Gastrocnemius medialis (tissue), 4 donors: ENCODE data around the gene KCNH2. TPM values are rescaled to one million over a fixed set of nuclear protein-coding genes. Genes with fewer than 3 reads are reported as not detected.

ENCODE experiments used
- ATAC-seq, 2 donors: fragments of 150-250 bp; one replicate each; pipeline ENCODE4 v1.9.1; 2016
- DNase-seq, 2 donors: peaks; one replicate each; pipeline ENCODE4 v3.0.0-alpha.2; 2019
- H3K27ac ChIP-seq, 4 donors: fragments of 200-600 bp; sonication (generic); 1 replicate in 1 of 4; 2 replicates in 3 of 4; pipeline ENCODE4 v1.5.1; 2016 to 2018; ENCODE audit warnings: mild to moderate bottlenecking in 2 of 4, moderate library complexity in 1 of 4
- H3K27me3 ChIP-seq, 3 donors: fragments of 200-600 bp; sonication (generic) in 2 of 3; 1 replicate in 1 of 3; 2 replicates in 2 of 3; pipeline versions ENCODE4 v1.5.1 to v1.6.0; 2016 to 2019; ENCODE audit warnings: mild to moderate bottlenecking in 1 of 3, moderate library complexity in 1 of 3
- H3K36me3 ChIP-seq, 2 donors: fragments of 200-600 bp; sonication (generic) in 1 of 2; one replicate each; pipeline ENCODE4 v1.5.1; 2017 to 2018
- H3K4me1 ChIP-seq, 2 donors: fragments of 200-600 bp; sonication (generic) in 1 of 2; one replicate each; pipeline ENCODE4 v1.5.1; 2016 to 2017; ENCODE audit warnings: mild to moderate bottlenecking in 2 of 2
- H3K4me3 ChIP-seq, 4 donors: fragments of 200-600 bp; sonication (generic) in 3 of 4; 1 replicate in 1 of 4; 2 replicates in 3 of 4; pipeline ENCODE4 v1.5.1; 2016 to 2019; ENCODE audit warnings: mild to moderate bottlenecking in 2 of 4
- H3K9me3 ChIP-seq, 3 donors: fragments of 200-600 bp; sonication (generic) in 2 of 3; 1 replicate in 1 of 3; 2 replicates in 2 of 3; pipeline ENCODE4 v1.5.1; 2016 to 2019
- CTCF ChIP-seq, 5 experiments: fragments of 450-650 bp in 3 of 5; fragments of 200-600 bp in 2 of 5; sonication (generic) in 2 of 5; IDR thresholded peaks in 4 of 5; conservative IDR thresholded peaks in 1 of 5; 1 replicate in 4 of 5; 2 replicates in 1 of 5; pipeline ENCODE4 v1.5.1; 2016 to 2019; ENCODE audit warnings: antibody characterized with exemption in 5 of 5, mild to moderate bottlenecking in 3 of 5, moderate library complexity in 3 of 5
- POLR2A ChIP-seq, 2 donors: fragments of 450-650 bp; IDR thresholded peaks; one replicate each; pipeline ENCODE4 v1.6.1; 2017; ENCODE audit warnings: antibody characterized with exemption in 2 of 2, mild to moderate bottlenecking in 2 of 2, moderate library complexity in 2 of 2
- in situ Hi-C, 4 donors: fragments of 200-750 bp; cut with MboI; loops; one replicate each; pipeline versions ENCODE4 v1.15.0 to v1.8.0; 2017; ENCODE audit warnings: low sequenced_read_pairs in 4 of 4
- intact Hi-C: fragments of 100-400 bp; cut with DNase I; formaldehyde crosslinking; loops from one replicate; pipeline ENCODE4 v1.15.1; 2023; ENCODE audit warnings: low total_unique reads
- total RNA-seq, 4 donors: library from RNA; depleted of rRNA; stranded (reverse); fragments of >200 nt; gene quantifications; one replicate each; pipeline versions ENCODE4 v1.1.0 to v1.2.3, GENCODE V29; 2016

KCNH2 gene
- total RNA-seq, 4 donors from 2014 or later: 0.19 to 1.00 (median 0.46) TPM; not detected in 1

DNA sequence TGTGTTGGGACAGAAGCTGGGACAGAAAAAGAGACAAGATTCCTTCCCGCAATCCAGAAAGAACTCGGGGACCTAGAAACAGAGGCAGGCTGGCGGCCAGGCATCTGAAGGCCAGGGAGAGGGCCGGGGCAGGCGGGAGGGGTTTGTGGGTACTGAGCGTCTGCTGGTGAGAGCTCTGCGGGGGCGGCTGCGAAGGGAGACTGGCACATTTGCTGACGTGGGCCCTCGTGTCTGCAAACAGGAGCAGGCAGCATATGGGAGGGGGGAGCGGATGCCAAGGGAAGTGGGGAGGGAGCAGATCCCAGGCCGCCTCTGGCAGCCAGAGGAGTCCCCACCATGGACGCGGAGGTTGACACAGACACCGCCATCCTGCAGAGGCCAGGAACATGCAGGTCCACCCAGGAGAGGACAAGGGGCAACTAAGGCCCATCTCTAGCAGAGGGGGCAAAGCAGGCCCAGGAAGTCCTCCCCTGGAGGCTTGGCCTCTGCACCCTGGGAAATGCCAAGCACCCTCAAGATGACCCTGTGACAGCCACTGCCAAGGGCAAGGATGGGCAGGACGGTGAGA, 32.2 kb downstream of the KCNH2 start:
- H3K4me1 ChIP-seq: no peaks in the 10 kb centered on the region
- no peak overlapping the region for H3K4me3 ChIP-seq
- no peak for DNase-seq
- H3K27me3 ChIP-seq: no peaks in the 10 kb centered on the region
- no peak for ATAC-seq
- TF ChIP-seq CTCF (IDR thresholded peaks at IDR 0.05 in 4 of 5, conservative IDR thresholded peaks at IDR 0.05 in 1 of 5) (no peak), POLR2A (IDR thresholded peaks at IDR 0.05) (no peak)
- intact Hi-C loops: no loop called here
- no peak overlapping the region for H3K27ac ChIP-seq
- no peaks in the 10 kb centered on the region for H3K9me3 ChIP-seq
- in situ Hi-C loops: no loop called here
- no peaks in the 10 kb centered on the region for H3K36me3 ChIP-seq

- Histone ChIP-seq H3K4me1 (no peaks in the 10 kb centered on the region), H3K36me3 (no peaks in the 10 kb centered on the region), H3K27ac (no peak overlapping the region), H3K4me3 (no peak overlapping the region), H3K27me3 (no peaks in the 10 kb centered on the region), H3K9me3 (no peaks in the 10 kb centered on the region)
- in situ Hi-C loops: no loop called here
- intact Hi-C loops: no loop called here
- no peak for TF ChIP-seq POLR2A (IDR thresholded peaks at IDR 0.05)
- no peak for TF ChIP-seq CTCF (IDR thresholded peaks at IDR 0.05 in 4 of 5, conservative IDR thresholded peaks at IDR 0.05 in 1 of 5)
- DNase-seq (no peak), ATAC-seq (no peak)
These were observed 32.8 kb downstream of the KCNH2 start for GRCh38 chr7:150945171-150945852.

DNA sequence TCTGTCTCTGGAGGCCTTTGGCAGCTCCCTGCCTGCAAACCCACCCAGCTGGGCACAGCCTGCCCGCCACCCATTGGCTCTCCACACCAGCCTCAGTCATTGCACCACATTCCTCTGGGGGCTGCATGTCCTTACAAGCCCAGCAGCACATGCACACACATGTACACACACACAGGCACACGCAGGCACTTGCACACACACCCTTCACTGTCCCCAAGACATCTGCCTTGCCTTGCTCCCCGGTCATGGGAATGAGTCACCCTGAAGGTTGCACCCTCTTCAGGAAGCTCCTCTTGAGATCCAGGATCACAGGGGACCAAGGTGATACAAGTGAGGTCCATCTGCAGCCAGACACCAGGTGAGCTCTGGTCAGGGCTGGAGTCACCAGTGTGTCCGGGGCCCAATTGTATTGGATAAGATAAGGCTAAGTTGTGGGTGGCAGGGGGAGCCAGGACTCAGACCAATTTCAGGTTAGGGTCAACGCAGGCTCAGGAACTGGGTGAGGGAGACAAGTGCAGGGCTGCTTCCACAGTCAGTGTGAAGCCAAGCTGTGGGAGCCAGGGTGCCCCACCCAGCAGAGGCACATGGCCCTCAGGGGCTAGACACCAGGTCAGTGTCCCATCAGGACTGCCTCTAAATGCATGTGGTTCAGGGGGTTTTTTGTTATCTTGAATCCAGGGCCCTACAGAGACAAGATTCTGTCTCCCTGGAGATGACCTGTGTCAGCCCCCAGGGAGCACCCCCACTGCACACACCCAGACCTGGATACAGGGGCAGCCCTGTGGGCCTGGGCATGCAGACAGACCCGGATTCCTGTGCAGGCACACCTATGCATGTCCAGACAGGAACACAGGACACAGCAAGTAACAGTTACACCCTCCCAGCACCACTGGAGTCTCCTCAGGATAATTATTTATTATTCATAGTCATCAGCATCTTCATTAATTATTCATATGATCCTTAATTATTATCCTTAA, 33.8 kb downstream of the KCNH2 start:
- no peak for TF ChIP-seq CTCF (IDR thresholded peaks at IDR 0.05 in 4 of 5, conservative IDR thresholded peaks at IDR 0.05 in 1 of 5)
- no peak for TF ChIP-seq POLR2A (IDR thresholded peaks at IDR 0.05)
- intact Hi-C loops: no loop called here
- no peaks in the 10 kb centered on the region for H3K36me3 ChIP-seq
- DNase-seq: no peak
- no peak overlapping the region for H3K27ac ChIP-seq
- no peaks in the 10 kb centered on the region for H3K9me3 ChIP-seq
- H3K4me1 ChIP-seq: no peaks in the 10 kb centered on the region
- peaks cover 0 to 3% (median 0%) of the 10 kb centered on the region in 3 donors for H3K27me3 ChIP-seq
- in situ Hi-C loops: no loop called here
- no peak for ATAC-seq
- H3K4me3 ChIP-seq: no peak overlapping the region

DNA sequence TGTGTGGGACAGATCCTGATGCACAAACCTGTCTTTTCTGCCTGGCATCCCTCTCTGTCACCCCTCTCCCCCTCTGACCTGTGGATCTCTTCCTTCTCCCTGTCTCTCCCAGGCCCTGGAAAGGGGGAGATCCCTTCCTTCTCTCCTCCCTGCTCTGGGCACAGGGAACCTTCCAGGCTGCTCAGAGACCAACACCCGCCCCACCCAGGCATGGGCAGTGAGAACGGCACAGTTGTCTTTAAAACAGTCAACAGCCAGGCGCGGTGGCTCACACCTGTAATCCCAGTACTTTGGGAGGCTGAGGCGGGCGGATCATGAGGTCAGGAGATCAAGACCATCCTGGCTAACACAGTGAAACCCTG, 34.7 kb downstream of the KCNH2 start:
- peaks cover 0 to 5% (median 0%) of the 10 kb centered on the region in 3 donors for H3K27me3 ChIP-seq
- ATAC-seq (no peak), DNase-seq (no peak)
- no peak overlapping the region for H3K4me3 ChIP-seq
- intact Hi-C loops: no loop called here
- H3K36me3 ChIP-seq: no peaks in the 10 kb centered on the region
- no peak overlapping the region for H3K27ac ChIP-seq
- in situ Hi-C loops: no loop called here
- no peak for TF ChIP-seq CTCF (IDR thresholded peaks at IDR 0.05 in 4 of 5, conservative IDR thresholded peaks at IDR 0.05 in 1 of 5)
- no peak for TF ChIP-seq POLR2A (IDR thresholded peaks at IDR 0.05)
- H3K9me3 ChIP-seq: no peaks in the 10 kb centered on the region
- no peaks in the 10 kb centered on the region for H3K4me1 ChIP-seq
